ENCODE measurements around the gene COPA.

- TF ChIP-seq CTCF (conservative IDR thresholded peaks at IDR 0.05; ENCODE audit: low read length) (no peak), EZH2phosphoT487 (IDR thresholded peaks at IDR 0.05; ENCODE audit: borderline replicate concordance) (no peak)
These were observed 86.5 kb downstream of the COPA start for GRCh38 chr1:160256396-160257046.
